NCI-H128 (cell line): ENCODE data around the gene TSN.
"Not testable (repeated sequence)": the region's sequence is repeated elsewhere in the genome, so short reads cannot be mapped to it uniquely, and the experiment has no call there.

ENCODE experiments used
- DNase-seq: peaks from one replicate; lab custom pipeline; 2025; ENCODE audit not compliant: unreplicated experiment; lab: John Stamatoyannopoulos, UW

Gene TSN

GRCh38 chr2:121755237-121756111, at the start of gene TSN:
TSN (plus strand) TSS chr2:121755651; CDS start chr2:121755780, 129 bp downstream.
- peak; percentile 83 for DNase-seq

DNA sequence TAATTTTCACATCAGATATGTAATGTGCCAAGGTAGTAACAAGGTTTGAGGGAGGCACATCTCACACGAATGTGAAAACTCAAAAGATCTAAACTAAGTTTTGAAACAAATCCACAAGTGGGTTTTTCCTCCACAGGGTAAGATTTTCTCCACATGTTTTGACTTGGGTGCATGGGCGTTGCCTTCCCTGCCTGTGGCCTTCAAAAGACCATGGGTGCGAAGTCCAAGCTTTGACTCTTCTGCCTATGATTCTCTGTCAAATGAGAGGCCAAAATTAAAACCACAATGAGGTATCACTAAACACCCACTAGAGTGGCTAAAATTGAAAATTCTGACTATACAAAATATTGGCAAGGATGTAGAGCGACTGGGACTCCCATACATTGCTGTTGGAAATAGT, 49.5 kb upstream of the TSN start:
- DNase-seq = no peak

DNA sequence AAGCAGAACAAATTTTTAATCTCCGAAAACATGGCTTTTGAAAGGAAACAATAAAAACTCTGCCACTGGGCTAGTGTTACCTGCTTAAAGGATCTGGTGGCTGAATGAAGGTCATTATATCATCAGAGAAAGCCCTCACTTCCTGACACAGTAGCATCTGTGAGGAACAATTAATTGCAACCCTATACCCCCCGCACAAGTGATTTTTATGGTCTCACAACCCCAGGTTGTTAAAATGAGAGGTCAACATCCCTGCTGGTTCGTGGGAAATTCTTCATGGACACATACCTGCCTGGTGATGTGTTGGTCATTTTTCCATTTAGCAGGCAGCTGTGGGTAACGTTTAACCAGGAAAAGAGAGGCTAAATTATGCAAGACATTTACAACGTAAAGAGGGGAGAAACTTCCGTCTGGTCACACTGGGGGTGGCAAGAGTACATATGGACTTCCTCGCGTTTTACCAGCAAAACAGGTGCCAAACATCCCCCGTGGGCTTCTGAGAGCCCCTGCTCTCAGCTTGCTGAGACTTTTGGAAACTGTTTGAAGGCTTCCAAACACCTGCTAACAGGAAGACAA, 48.0 kb upstream of the TSN start:
- DNase-seq = no peak

GRCh38 chr2:121707920-121708361, 47.5 kb upstream of the TSN start:
- no peak for DNase-seq

DNA sequence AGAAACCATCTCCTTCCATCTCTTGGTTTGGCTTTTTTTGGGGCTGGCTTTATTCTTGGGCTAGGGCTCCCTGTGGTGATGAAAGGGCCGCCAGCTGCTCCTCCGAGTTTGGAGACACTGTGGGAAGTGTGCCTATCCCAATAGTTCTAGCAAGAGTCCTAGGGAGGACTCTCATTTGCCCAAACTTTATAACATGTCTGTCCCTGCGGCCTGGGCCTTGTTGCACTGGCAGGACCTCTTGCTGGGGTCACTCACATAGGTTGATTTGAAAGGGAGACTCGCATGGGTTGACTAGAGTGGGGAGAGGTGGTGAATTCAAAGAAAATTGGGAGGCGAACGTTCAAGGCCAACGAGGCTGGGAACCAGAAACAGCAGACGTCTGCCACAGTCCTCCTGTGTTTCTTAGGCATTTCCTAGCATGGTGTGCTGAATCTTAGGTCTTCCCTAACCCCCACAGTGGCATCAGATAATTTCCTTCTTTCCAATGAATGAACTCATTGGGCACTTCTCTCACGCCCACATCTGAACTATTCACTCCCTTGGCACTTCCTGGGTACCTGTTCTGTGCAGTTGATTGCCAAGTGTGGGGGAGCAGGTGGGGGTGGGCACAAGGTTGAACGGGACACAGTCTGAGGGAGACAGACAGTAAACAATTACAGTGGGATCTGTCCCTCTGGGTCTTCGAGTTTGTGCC, 45.5 kb upstream of the TSN start:
- no peak for DNase-seq

GRCh38 chr2:121710470-121711170, 44.8 kb upstream of the TSN start:
- DNase-seq = no peak

DNA sequence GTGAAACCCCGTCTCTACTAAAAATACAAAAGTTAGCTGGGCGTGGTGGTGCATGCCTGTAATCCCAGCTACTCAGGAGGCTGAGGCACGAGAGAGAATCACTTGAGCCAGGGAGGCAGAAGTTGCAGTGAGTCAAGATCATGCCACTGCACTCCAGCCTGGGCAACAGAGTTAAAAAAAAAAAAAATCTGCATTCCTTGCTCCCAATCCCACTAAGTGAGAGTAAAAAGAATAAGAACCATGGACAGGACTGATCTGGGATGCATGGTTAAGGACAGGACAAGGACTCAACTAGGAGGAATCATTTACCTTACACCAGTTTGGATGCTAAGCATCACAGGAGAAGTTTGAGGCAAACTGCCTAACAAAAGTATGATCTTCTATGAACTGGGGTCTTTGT, 44.0 kb upstream of the TSN start:
- not testable (repeated sequence) for DNase-seq

- DNase-seq = no peak
Measured at GRCh38 chr2:121716126-121716525, 39.3 kb upstream of the TSN start.

GRCh38 chr2:121717529-121717928, 37.9 kb upstream of the TSN start:
- no peak for DNase-seq

GRCh38 chr2:121721926-121722325, 33.5 kb upstream of the TSN start:
- DNase-seq = no peak

DNA sequence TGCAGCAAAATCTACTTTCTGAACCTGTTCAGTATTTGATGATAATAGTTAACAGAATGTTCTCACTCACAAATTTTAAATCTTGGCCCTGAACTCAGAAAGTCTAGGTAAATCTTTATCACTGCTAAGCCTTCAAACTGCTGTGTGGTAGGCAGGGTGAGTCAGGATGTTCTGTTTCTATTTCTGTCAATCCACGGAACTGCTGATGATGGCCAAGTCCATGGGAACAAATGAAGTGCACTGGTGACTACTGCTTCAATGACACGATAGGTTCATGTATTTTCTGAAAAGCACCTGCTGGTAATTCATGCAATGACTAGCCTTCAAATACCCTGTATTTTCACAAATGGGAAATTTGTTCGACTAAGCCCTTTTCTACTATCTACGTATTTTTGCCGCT, 33.0 kb upstream of the TSN start:
- DNase-seq = no peak

DNA sequence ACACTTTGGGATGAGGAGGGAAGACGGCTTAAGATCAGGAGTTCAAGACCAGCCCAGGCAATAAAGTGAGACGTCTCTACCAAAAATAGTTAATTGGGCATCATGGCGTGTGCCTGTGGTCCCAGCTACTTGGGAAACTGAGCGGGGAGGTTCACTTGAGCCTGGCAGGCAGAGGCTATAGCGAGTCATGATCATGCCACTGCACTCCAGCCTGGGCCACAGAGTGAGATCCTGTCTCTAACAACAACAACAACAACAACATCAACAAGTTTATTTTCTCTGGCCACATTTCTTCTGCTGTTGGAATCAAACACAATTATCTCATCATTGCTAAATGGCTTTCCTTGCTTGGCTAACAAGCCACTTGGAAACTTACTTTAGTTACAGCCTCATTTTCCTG, 32.1 kb upstream of the TSN start:
- DNase-seq = no peak

DNA sequence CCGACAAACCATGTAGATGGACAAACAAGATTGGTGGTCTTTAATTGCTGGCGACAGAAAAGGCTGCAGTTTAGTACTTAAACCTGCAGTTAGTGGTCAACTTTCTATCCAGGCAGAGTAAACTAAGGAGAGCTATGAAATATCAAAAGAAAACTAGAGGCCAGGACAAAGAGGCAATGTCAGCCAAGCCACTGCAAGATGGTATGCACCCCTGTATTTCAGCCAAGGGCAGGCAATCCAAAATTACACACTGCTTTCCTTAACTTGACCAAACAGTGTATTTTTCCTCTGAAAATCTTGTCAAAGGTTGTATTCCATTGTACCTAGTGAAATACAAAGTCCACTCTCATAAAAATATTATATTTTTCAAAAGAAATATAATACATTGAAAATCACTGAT, 28.1 kb upstream of the TSN start:
- DNase-seq = no peak

DNA sequence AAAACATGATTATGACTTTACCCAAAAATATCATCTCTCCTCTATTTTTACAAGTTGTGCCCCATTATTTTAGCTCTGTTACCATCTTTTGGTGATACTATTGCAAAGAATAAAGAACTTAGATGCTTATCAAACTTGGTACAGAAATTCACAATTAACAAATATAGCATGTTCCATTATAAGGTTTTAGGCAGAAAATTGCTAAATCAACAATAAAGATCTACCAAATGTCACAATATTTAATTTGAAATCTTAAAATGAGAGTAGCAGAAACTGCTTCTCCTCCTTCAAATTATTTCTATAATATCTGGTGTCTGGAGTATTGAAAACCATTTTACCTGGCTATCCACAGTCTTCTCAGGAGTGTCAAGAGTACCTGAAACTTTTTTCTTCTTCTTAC, 27.5 kb upstream of the TSN start:
- DNase-seq = no peak

GRCh38 chr2:121731366-121731765, 24.1 kb upstream of the TSN start:
- no peak for DNase-seq

DNA sequence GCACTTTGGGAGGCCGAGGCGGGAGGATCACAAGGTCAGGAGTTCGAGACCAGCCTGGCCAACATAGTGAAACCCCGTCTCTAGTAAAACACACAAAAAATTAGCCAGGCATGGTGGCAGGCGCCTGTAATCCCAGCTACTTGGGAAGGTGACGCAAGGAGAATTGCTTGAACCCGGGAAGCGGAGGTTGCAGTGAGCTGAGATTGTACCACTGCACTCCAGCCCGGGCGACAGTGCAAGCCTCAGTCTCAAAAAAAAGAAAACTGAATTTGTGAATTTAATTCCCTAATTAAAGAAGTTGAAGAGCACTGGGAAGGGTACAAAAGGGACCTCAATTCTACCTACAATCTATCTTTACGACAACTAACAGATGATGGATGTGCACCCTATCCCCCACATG, 20.9 kb upstream of the TSN start:
- not testable (repeated sequence) for DNase-seq

- no peak for DNase-seq
Measured at GRCh38 chr2:121735518-121736074, 19.9 kb upstream of the TSN start.

GRCh38 chr2:121736140-121736461, 19.4 kb upstream of the TSN start:
- DNase-seq = no peak

DNA sequence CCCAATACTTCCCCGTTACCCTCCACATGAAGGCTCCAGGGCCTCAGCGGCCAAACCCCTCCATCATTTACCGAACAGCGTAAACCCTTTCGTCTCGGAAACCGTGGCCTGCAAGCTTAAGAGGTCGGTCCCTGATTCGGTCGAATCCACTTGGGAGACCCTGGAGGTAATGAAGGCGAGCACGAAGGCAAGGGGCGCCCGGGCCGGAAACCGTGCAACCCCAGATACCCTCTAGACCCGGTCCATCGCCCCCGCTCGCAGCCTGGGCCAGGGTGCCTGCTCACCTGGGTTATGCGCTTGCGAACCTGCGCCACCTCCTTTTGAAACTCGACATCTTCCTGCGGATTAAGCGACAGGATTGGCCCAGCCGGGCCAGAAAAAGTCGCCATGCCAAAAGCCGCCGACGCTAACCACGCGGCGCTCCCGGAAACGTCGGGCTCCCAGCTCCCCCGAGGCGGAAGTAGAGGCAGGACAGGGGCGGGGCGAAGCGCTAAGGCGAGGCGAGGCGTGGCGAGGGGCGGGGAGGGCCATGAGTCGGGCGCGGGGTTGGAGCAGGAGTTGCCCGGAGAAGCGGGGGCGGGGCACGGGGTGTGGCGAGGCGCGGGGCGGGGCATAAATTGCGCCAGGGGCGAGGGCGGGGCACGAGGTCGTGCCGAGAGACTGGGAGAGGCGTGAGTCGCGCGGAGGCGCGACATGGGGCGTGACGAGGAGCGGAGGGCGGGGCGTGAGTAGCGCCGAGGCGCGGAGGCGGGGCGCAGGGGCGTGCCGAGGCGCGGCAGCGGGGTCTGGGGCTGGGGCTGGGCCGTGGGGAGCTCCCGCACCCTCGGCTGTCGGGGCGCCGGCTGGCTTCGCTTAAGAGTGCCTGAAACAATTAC, 18.8 kb upstream of the TSN start, which contains the start of gene NIFK:
Gene NIFK (minus strand): TSS at position 414 of the 875 bp plus-strand sequence. CDS start 25 bp downstream, at position 389.
- peak; percentile 94 for DNase-seq

DNA sequence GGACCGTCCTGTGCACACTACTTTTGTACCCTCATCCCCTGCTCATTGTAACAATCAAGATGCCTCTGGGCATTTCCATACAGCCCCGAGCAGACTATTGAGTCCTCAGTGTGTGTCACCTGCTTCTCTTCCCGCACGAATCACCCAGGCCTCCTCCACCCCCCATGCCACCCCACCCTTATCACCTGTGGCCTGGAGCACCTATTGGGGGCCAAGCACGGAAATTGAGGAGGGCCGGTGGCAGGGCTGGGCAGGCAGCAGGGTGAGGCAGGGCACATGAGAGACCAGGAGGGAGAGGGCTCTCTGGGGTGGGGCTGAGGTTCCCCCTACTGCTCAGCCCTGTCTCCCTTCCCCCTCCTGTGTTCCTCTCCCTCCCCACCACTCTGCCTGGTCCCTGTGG, 14.5 kb upstream of the TSN start:
- DNase-seq = no peak
